Neural progenitor cell (in vitro differentiated cells): ENCODE data around the gene TSPEAR. TPM values are rescaled to one million over a fixed set of nuclear protein-coding genes. Genes with fewer than 3 reads are reported as not detected.

Source experiments
- DNase-seq: peaks from one replicate; pipeline ENCODE4 v3.0.0-alpha.2; 2016; ENCODE audit warnings: low spot score
- H2AFZ ChIP-seq: fragments of 200-600 bp; sonication (generic); replicated peaks from 2 replicates; pipeline ENCODE4 v1.6.1; 2016; ENCODE audit warnings: antibody characterized with exemption
- H3F3A ChIP-seq: fragments of 200-600 bp; sonication (generic); 2 replicates; pipeline ENCODE4 v1.6.1; 2016; ENCODE audit warnings: antibody characterized with exemption, low read depth
- H3K27ac ChIP-seq: fragments of 200-600 bp; sonication (generic); 2 replicates; pipeline ENCODE4 v1.5.1; 2016; ENCODE audit warnings: mild to moderate bottlenecking
- H3K27me3 ChIP-seq: fragments of 200-600 bp; sonication (generic); 2 replicates; pipeline ENCODE4 v1.6.1; 2016; ENCODE audit warnings: mild to moderate bottlenecking, moderate library complexity
- H3K36me3 ChIP-seq: fragments of 200-600 bp; sonication (generic); 2 replicates; pipeline ENCODE4 v1.5.1; 2016
- H3K4me1 ChIP-seq: fragments of 200-600 bp; sonication (generic); 2 replicates; pipeline ENCODE4 v1.6.1; 2016; ENCODE audit warnings: mixed run types
- H3K4me2 ChIP-seq: fragments of 200-600 bp; sonication (generic); 2 replicates; pipeline ENCODE4 v1.6.1; 2016
- H3K4me3 ChIP-seq: fragments of 200-600 bp; sonication (generic); 2 replicates; pipeline ENCODE4 v1.5.1; 2016
- H3K79me2 ChIP-seq: fragments of 200-600 bp; sonication (generic); 2 replicates; pipeline ENCODE4 v1.6.1; 2016; ENCODE audit warnings: low read depth
- H3K9ac ChIP-seq: fragments of 200-600 bp; sonication (generic); 2 replicates; pipeline ENCODE4 v1.6.1; 2016
- H3K9me3 ChIP-seq: fragments of 200-600 bp; sonication (generic); 2 replicates; pipeline ENCODE4 v1.5.1; 2016; ENCODE audit warnings: low read depth
- H4K20me1 ChIP-seq: fragments of 200-600 bp; sonication (generic); 2 replicates; pipeline ENCODE4 v1.6.1; 2016; ENCODE audit warnings: low read depth
- H3K27ac Mint-ChIP-seq: 3 replicates; pipeline ENCODE4 v1.8.0; 2021; ENCODE audit warnings: mixed read lengths
- H3K27me3 Mint-ChIP-seq: 2 replicates; pipeline ENCODE4 v1.8.0; 2022; ENCODE audit warnings: low read depth, mild to moderate bottlenecking, inconsistent platforms, moderate library complexity, mixed read lengths; ENCODE audit not compliant: insufficient read depth
- H3K36me3 Mint-ChIP-seq: 3 replicates; pipeline ENCODE4 v1.8.0; 2021; ENCODE audit warnings: mixed read lengths
- H3K4me1 Mint-ChIP-seq: 3 replicates; pipeline ENCODE4 v1.8.0; 2021; ENCODE audit warnings: mixed read lengths
- H3K4me3 Mint-ChIP-seq: 3 replicates; pipeline ENCODE4 v1.8.0; 2021; ENCODE audit warnings: mild to moderate bottlenecking, moderate library complexity, mixed read lengths
- H3K9me3 Mint-ChIP-seq: 3 replicates; pipeline ENCODE4 v1.8.0; 2020; ENCODE audit warnings: mixed read lengths
- EZH2 ChIP-seq: fragments of 200-600 bp; sonication (generic); IDR thresholded peaks from 2 replicates; pipeline ENCODE4 v1.6.1; 2017; ENCODE audit warnings: antibody characterized with exemption, mild to moderate bottlenecking, moderate library complexity
- EZH2phosphoT487 ChIP-seq: fragments of 200-600 bp; sonication (generic); IDR thresholded peaks from 2 replicates; pipeline ENCODE4 v1.6.1; 2017; ENCODE audit warnings: antibody characterized with exemption
- total RNA-seq: library from RNA; depleted of rRNA; stranded (reverse); fragments of >200 nt; gene quantifications from 2 replicates; pipeline ENCODE4 v1.2.3, GENCODE V29; 2015; ENCODE audit warnings: low replicate concordance
- TF ChIP-seq, protein P1 (sequence below): fragments of 200-600 bp; sonication (generic); IDR thresholded peaks from 2 replicates; pipeline ENCODE4 v1.5.1; 2017; ENCODE audit warnings: antibody characterized with exemption, mild to moderate bottlenecking

The TSPEAR gene
- total RNA-seq, 1 donor from 2014 or later = not detected

DNA sequence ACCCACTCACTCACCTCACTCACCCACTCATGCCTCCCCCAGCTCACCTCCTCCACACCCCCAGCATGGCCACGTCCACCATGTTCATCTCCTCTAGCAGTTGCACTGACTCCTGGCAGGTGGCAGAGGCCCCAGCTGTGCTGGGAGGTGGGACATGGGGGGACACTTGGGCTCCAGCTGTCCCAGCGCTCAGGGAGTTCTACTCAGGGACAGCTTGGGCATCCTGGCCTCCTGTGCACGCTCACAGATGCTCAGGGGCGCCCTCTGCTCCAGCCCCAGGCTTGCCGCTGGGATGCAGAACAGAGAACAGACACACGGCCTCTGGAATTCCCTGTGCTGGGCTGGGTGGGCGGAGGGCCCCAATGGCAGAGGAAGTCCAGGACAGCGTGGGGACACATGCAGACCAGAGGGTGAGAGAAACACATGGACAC, 94.3 kb downstream of the TSPEAR start:
- H3K27me3 Mint-ChIP-seq = peaks cover 2% of the 10 kb centered on the region
- no peaks in the 10 kb centered on the region for H3K27me3 ChIP-seq
- no peak overlapping the region for H3K4me2 ChIP-seq
- peaks cover 5% of the 10 kb centered on the region for H3K4me1 ChIP-seq
- H3K9me3 Mint-ChIP-seq = peaks cover 34% of the 10 kb centered on the region
- no peaks in the 10 kb centered on the region for H3K36me3 Mint-ChIP-seq
- no peaks in the 10 kb centered on the region for H4K20me1 ChIP-seq
- no peaks in the 10 kb centered on the region for H3K4me1 Mint-ChIP-seq
- TF ChIP-seq EZH2 (no peak), EZH2phosphoT487 (no peak)
- TF ChIP-seq, protein P1, sequence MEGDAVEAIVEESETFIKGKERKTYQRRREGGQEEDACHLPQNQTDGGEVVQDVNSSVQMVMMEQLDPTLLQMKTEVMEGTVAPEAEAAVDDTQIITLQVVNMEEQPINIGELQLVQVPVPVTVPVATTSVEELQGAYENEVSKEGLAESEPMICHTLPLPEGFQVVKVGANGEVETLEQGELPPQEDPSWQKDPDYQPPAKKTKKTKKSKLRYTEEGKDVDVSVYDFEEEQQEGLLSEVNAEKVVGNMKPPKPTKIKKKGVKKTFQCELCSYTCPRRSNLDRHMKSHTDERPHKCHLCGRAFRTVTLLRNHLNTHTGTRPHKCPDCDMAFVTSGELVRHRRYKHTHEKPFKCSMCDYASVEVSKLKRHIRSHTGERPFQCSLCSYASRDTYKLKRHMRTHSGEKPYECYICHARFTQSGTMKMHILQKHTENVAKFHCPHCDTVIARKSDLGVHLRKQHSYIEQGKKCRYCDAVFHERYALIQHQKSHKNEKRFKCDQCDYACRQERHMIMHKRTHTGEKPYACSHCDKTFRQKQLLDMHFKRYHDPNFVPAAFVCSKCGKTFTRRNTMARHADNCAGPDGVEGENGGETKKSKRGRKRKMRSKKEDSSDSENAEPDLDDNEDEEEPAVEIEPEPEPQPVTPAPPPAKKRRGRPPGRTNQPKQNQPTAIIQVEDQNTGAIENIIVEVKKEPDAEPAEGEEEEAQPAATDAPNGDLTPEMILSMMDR = no peak
- DNase-seq = no peak
- no peaks in the 10 kb centered on the region for H3K36me3 ChIP-seq
- no peak overlapping the region for H3K4me3 ChIP-seq
- no peak overlapping the region for H3K27ac ChIP-seq
- H3K27ac Mint-ChIP-seq = no peak overlapping the region
- peak overlapping the region; percentile 24 for H2AFZ ChIP-seq
- no peak overlapping the region for H3K4me3 Mint-ChIP-seq
- no peaks in the 10 kb centered on the region for H3K79me2 ChIP-seq
- H3K9ac ChIP-seq = no peak overlapping the region
- no peaks in the 10 kb centered on the region for H3F3A ChIP-seq
- H3K9me3 ChIP-seq = no peaks in the 10 kb centered on the region

DNA sequence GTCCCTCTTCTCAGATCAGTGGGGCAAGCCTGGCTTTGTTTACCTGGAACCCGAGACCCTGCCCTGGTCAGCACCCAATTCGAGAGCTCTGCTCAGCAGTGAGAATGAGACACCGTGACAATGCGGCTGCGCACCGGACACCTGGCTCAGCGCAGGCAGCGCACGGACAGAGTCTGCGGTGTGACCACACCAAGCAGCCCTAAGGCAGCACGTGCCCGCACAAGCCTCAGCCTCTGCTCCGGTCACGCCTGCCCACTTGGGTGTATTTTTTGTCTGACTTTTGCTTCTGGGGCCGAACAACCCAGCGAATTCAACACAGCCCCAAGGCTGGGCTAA, 94.8 kb downstream of the TSPEAR start:
- Histone ChIP-seq H3K36me3 (no peaks in the 10 kb centered on the region), H3K4me1 (peaks cover 5% of the 10 kb centered on the region), H2AFZ (no peak overlapping the region), H3K27ac (no peak overlapping the region), H3K4me3 (no peak overlapping the region), H3K79me2 (no peaks in the 10 kb centered on the region), H3K4me2 (no peak overlapping the region), H3K9ac (no peak overlapping the region), H3K9me3 (no peaks in the 10 kb centered on the region), H4K20me1 (no peaks in the 10 kb centered on the region), H3F3A (no peaks in the 10 kb centered on the region), H3K27me3 (no peaks in the 10 kb centered on the region)
- H3K27ac Mint-ChIP-seq = no peak overlapping the region
- TF ChIP-seq, protein P1 = no peak
- no peak for TF ChIP-seq EZH2
- TF ChIP-seq EZH2phosphoT487 = no peak
- DNase-seq = no peak
- H3K36me3 Mint-ChIP-seq = no peaks in the 10 kb centered on the region
- peaks cover 2% of the 10 kb centered on the region for H3K27me3 Mint-ChIP-seq
- H3K9me3 Mint-ChIP-seq = peaks cover 32% of the 10 kb centered on the region
- H3K4me3 Mint-ChIP-seq = no peak overlapping the region
- H3K4me1 Mint-ChIP-seq = no peaks in the 10 kb centered on the region

DNA sequence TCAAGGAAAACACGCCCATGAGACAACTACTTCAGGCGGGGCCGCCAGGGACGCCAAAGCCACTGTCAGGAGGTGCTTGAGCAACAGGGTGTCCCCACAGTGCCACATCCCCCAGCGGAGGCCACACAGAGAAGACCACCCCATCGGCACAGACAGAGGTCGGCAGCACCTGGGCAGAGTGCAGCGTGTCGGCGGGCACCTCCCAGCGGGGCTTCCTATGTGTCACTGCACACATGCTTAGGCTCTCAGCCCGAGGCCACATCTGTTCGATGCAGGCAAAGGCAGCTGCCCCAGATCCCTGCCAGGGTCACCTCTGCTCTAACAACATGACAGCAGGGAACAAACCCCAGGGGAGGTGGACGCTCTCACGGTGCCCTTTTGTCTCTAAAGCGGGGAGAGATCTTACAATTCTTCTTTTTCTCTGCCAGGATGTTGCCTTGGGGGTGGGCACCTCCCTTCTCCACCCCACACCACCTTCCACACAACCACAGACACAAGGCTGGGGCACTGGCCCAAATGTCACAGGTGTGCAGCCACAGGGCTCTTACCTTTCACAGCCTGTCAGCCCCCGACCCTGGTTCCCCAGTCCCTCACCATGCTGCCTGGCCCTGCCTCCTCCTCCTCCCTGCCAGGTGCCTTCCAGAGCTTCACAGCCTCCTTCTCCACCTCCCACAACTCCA, 95.3 kb downstream of the TSPEAR start:
- H3K4me1 ChIP-seq = peaks cover 5% of the 10 kb centered on the region
- no peak overlapping the region for H3K27ac ChIP-seq
- no peak overlapping the region for H3K27ac Mint-ChIP-seq
- H3K9me3 Mint-ChIP-seq = peaks cover 36% of the 10 kb centered on the region
- H3K79me2 ChIP-seq = no peaks in the 10 kb centered on the region
- H3F3A ChIP-seq = no peaks in the 10 kb centered on the region
- no peak for TF ChIP-seq EZH2phosphoT487
- TF ChIP-seq EZH2 = no peak
- TF ChIP-seq, protein P1 = no peak
- H2AFZ ChIP-seq = no peak overlapping the region
- H3K4me3 ChIP-seq = no peak overlapping the region
- no peaks in the 10 kb centered on the region for H3K36me3 Mint-ChIP-seq
- H3K4me1 Mint-ChIP-seq = no peaks in the 10 kb centered on the region
- no peaks in the 10 kb centered on the region for H3K9me3 ChIP-seq
- H3K27me3 ChIP-seq = no peaks in the 10 kb centered on the region
- H3K9ac ChIP-seq = no peak overlapping the region
- no peak overlapping the region for H3K4me3 Mint-ChIP-seq
- peaks cover 2% of the 10 kb centered on the region for H3K27me3 Mint-ChIP-seq
- DNase-seq = no peak
- no peaks in the 10 kb centered on the region for H3K36me3 ChIP-seq
- no peak overlapping the region for H3K4me2 ChIP-seq
- H4K20me1 ChIP-seq = no peaks in the 10 kb centered on the region
